Adrenal gland (tissue), 12 donors: ENCODE results near the gene FRAT1. TPM values are rescaled to one million over a fixed set of nuclear protein-coding genes. Genes with fewer than 3 reads are reported as not detected.

Experiments used
- DNase-seq, 7 donors: peaks; one replicate each; pipeline ENCODE4 v3.0.0-alpha.2; 2019 to 2020
- H3K27ac ChIP-seq, 5 donors: fragments of 200-600 bp; sonication (generic) in 4 of 5; 1 replicate in 3 of 5; 2 replicates in 2 of 5; pipeline versions ENCODE4 v1.5.1 to v1.8.0; 2016 to 2020; ENCODE audit warnings: mild to moderate bottlenecking in 1 of 5
- H3K27me3 ChIP-seq: fragments of 200-600 bp; 2 replicates; pipeline ENCODE4 v1.8.0; 2021
- H3K36me3 ChIP-seq, 2 donors: fragments of 200-600 bp; replicated peaks in 1 of 2; 1 replicate in 1 of 2; 2 replicates in 1 of 2; pipeline versions ENCODE4 v1.5.1 to v1.8.0; 2018 to 2022
- H3K4me1 ChIP-seq, 2 donors: fragments of 200-600 bp; replicated peaks in 1 of 2; 1 replicate in 1 of 2; 2 replicates in 1 of 2; pipeline versions ENCODE4 v1.5.1 to v1.8.0; 2018 to 2021
- H3K4me3 ChIP-seq, 4 donors: fragments of 200-600 bp; sonication (generic) in 3 of 4; one replicate each; pipeline ENCODE4 v1.5.1; 2016 to 2018
- H3K9me3 ChIP-seq, 3 donors: fragments of 200-600 bp; sonication (generic) in 1 of 3; replicated peaks in 1 of 3; 1 replicate in 2 of 3; 2 replicates in 1 of 3; pipeline versions ENCODE4 v1.5.1 to v1.8.0; 2016 to 2021
- POLR2A ChIP-seq, 2 donors: fragments of 450-650 bp; IDR thresholded peaks; one replicate each; pipeline ENCODE4 v1.6.1; 2017; ENCODE audit warnings: antibody characterized with exemption in 2 of 2, mild to moderate bottlenecking in 2 of 2, moderate library complexity in 1 of 2
- WGBS, 4 donors: extraction: QIAGEN DNeasy Blood & Tissue Kit in 2 of 4; methylation state at CpG; one replicate each; pipeline versions ENCODE4 v1.1.5 to v1.1.7; 2013 to 2017; 5-methylcytosine and 5-hydroxymethylcytosine counted together
- intact Hi-C, 2 donors: fragments of 100-400 bp; cut with DNase I; formaldehyde crosslinking; loops; one replicate each; pipeline versions ENCODE4 v1.14.1 to v1.15.0; 2022 to 2023
- polyA plus RNA-seq, 3 donors: library from polyadenylated mRNA; stranded (reverse); fragments of 200-250 nt in 2 of 3; fragments of 350-450 nt in 1 of 3; fragmentation: Illumina TruSeq in 1 of 3; extraction: RNeasy Lipid Tissue Mini Kit (QIAGEN cat#74804) in 1 of 3; gene quantifications; one replicate each; pipeline ENCODE4 v1.2.3, GENCODE V29; 2013 to 2014
- small RNA-seq, 2 donors: library from RNA; depleted of rRNA; stranded (forward); fragments of <200 nt; gene quantifications; one replicate each; pipeline ENCODE3, GENCODE V24; 2016
- total RNA-seq, 9 donors: library from RNA; depleted of rRNA in 4 of 9; stranded (reverse); fragments of >200 nt in 4 of 9; fragments of 120-200 nt in 1 of 9; fragmentation: NEBNext Ultra II Directional in 1 of 9; extraction: Animal tissue kit (Norgen Biotek cat#: 25700) in 1 of 9; gene quantifications; one replicate each; pipeline versions ENCODE4 v1.1.0 to v1.2.4, GENCODE V29; 2013 to 2023
- TF ChIP-seq, protein P1 (sequence below), 6 experiments: fragments of 450-650 bp in 4 of 6; fragments of 200-600 bp in 2 of 6; sonication (generic) in 1 of 6; IDR thresholded peaks; 1 replicate in 5 of 6; 2 replicates in 1 of 6; pipeline versions ENCODE4 v1.5.1 to v1.8.0; 2016 to 2021; ENCODE audit warnings: antibody characterized with exemption in 6 of 6, mild to moderate bottlenecking in 2 of 6, moderate library complexity in 1 of 6
- donor health status: healthy with polysubstance abuse.
- donor health status: Bipolar disorder and iron deficiency.
- donor health status: DM: yes; HTN: yes; CAD: no.
- donor health status: DM: no; HTN: no; CAD: no.
- donor health status: DM: no; HTN: no; CAD: no.
- donor health status: DM: yes; HTN: yes; CAD: no.

FRAT1 gene
- total and polyA plus RNA-seq, 12 donors: 1.3 to 11.1 (median 6.7) TPM

DNA sequence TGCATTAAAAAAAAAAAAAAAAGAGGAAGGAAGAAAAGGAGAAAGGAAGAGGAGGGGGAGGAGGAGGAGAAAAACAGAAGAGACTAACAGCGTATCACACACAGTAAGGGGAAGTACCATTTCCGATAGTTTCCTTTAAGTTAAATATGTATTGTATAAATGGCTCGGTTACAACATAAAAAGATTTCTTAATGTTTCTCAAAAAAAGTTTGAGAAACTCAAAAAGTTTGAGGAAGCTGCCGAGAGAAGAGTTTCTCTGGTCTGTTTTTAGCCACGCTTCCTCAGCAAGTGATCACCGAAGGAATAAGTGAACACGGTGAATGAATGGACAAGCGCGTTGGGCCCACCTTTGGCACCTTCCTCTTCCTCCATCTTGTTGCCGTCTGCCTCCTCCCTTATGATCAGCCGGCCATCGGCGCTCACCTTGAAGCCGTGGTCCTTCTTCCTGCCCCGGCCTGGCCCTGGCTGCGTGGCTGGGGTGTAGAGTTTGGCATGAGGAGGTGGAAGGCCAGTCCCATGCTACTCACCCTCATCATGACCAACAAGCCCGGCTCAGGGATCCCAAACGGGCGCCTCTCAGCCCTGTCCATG lies 46.8 kb downstream of the FRAT1 start:
- no peaks in the 10 kb centered on the region for H3K9me3 ChIP-seq
- DNase-seq: peak in 1 of 7 donors; percentile 6
- intact Hi-C loops: no loop called here
- H3K4me3 ChIP-seq: no peak overlapping the region
- WGBS, 4 donors: 68 to 84% (median 79%) methylated on average over 14 to 19 of the region's 19 CpGs
- H3K4me1 ChIP-seq: no peaks in the 10 kb centered on the region
- peaks cover 0 to 60% of the 10 kb centered on the region in 2 donors for H3K36me3 ChIP-seq
- H3K27ac ChIP-seq: peak overlapping the region in 3 of 5 donors; percentile 34 to 82 (median 38)
- no peaks in the 10 kb centered on the region for H3K27me3 ChIP-seq
- TF ChIP-seq, protein P1, sequence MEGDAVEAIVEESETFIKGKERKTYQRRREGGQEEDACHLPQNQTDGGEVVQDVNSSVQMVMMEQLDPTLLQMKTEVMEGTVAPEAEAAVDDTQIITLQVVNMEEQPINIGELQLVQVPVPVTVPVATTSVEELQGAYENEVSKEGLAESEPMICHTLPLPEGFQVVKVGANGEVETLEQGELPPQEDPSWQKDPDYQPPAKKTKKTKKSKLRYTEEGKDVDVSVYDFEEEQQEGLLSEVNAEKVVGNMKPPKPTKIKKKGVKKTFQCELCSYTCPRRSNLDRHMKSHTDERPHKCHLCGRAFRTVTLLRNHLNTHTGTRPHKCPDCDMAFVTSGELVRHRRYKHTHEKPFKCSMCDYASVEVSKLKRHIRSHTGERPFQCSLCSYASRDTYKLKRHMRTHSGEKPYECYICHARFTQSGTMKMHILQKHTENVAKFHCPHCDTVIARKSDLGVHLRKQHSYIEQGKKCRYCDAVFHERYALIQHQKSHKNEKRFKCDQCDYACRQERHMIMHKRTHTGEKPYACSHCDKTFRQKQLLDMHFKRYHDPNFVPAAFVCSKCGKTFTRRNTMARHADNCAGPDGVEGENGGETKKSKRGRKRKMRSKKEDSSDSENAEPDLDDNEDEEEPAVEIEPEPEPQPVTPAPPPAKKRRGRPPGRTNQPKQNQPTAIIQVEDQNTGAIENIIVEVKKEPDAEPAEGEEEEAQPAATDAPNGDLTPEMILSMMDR (IDR thresholded peaks at IDR 0.05): no peak
- TF ChIP-seq POLR2A (IDR thresholded peaks at IDR 0.05): no peak

DNA sequence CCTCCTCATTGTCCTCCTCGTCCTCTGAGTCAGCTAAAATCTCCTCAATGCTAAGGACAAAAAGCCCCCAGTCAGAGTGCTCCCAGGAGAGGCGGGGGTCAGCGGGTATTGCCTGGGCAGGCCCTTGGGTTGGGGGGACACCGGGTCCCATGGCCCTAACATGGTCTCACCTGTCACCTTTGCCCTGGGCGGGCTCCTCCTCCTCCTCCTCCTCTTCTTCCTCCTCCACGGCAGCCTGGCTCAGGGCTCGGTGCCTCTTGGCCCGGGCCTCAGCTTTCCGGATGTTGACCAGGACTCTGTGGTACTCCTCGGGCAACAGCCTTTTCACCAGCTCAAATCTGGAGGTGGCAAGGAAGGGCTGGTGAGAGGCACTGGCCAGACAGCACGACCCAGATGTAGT lies 47.5 kb downstream of the FRAT1 start:
- no peak for DNase-seq
- no peak overlapping the region for H3K4me3 ChIP-seq
- H3K27ac ChIP-seq: peak overlapping the region in 2 of 5 donors; percentile 34 to 82
- TF ChIP-seq, protein P1 (IDR thresholded peaks at IDR 0.05): no peak
- no peak for TF ChIP-seq POLR2A (IDR thresholded peaks at IDR 0.05)
- H3K4me1 ChIP-seq: no peaks in the 10 kb centered on the region
- H3K27me3 ChIP-seq: no peaks in the 10 kb centered on the region
- H3K36me3 ChIP-seq: peaks cover 0 to 66% of the 10 kb centered on the region in 2 donors
- intact Hi-C loops: no loop called here
- no peaks in the 10 kb centered on the region for H3K9me3 ChIP-seq
- WGBS, 4 donors: 85 to 91% (median 91%) methylated on average over 4 to 11 of the region's 11 CpGs

DNA sequence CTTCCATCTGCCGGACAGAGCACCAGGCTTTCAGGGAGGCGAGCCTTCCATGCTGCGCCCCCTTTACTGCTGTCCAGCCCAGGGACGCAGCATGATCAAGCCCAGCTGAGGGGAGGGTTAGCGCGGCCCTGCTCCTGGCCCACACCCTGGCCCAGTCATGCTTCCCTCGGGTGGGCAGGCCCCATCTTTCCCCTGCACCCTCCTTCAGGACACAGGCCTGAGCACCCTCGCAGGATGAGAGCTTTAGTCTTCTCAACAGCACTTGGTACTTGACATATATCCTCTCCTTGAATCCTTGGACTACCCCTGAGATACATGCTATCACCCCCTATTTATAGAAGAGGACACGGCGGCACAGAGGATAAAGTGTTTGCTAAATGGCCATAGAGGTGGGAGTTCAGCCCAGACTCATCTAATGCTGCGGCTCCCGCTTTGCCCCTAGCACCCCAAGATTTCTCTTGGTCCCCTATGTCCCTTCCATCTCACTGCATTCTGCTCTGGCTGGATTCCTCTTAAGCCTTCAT lies 48.1 kb downstream of the FRAT1 start:
- no peak overlapping the region for H3K4me3 ChIP-seq
- peaks cover 0 to 70% of the 10 kb centered on the region in 2 donors for H3K36me3 ChIP-seq
- DNase-seq: no peak
- H3K4me1 ChIP-seq: no peaks in the 10 kb centered on the region
- no peaks in the 10 kb centered on the region for H3K9me3 ChIP-seq
- intact Hi-C loops: no loop called here
- 91 to 98% (median 96%) methylated on average over 7 to 12 of the region's 12 CpGs for WGBS, 4 donors
- H3K27ac ChIP-seq: no peak overlapping the region
- TF ChIP-seq, protein P1 (IDR thresholded peaks at IDR 0.05): no peak
- no peak for TF ChIP-seq POLR2A (IDR thresholded peaks at IDR 0.05)
- no peaks in the 10 kb centered on the region for H3K27me3 ChIP-seq

Small RNA genes lying within 50 kb of the gene (small RNA-seq; reads per million reads assigned to genes)
- 0 reads per million in 2 donors for gene RF00017

Other genes starting within 250 kb of the FRAT1 start
- gene SLIT1, start 133.3 kb upstream of the FRAT1 start, total RNA-seq: under 1 TPM; 0.06 to 0.65 (median 0.14) TPM
- gene SLIT1, start 133.3 kb upstream of the FRAT1 start, polyA plus RNA-seq: under 1 TPM; 0.05 to 0.24 (median 0.24) TPM
- gene ARHGAP19, start 26.6 kb upstream of the FRAT1 start, total RNA-seq: 10 to 100 TPM in 1 of 9 donors, 1 to 10 TPM in 8; 4.3 to 15.0 (median 6.9) TPM
- 1 to 10 TPM; 1.7 to 7.6 (median 2.2) TPM for gene ARHGAP19, start 26.6 kb upstream of the FRAT1 start, polyA plus RNA-seq
- 10 to 100 TPM in 5 of 9 donors, 1 to 10 TPM in 4; 3.4 to 17.9 (median 10.0) TPM for gene FRAT2, start 15.5 kb downstream of the FRAT1 start, total RNA-seq
- gene FRAT2, start 15.5 kb downstream of the FRAT1 start, polyA plus RNA-seq: 1 to 10 TPM; 2.8 to 4.1 (median 3.3) TPM
- 10 to 100 TPM; 13.3 to 56.9 (median 27.5) TPM for gene RRP12, start 82.1 kb downstream of the FRAT1 start, total RNA-seq
- 10 to 100 TPM; 27.2 to 42.9 (median 35.6) TPM for gene RRP12, start 82.1 kb downstream of the FRAT1 start, polyA plus RNA-seq
- gene PGAM1, start 106.9 kb downstream of the FRAT1 start, total RNA-seq: 100 to 1,000 TPM; 307 to 578 (median 404) TPM
- 100 to 1,000 TPM in 1 of 3 donors, 10 to 100 TPM in 2; 55.4 to 627 (median 84.4) TPM for gene PGAM1, start 106.9 kb downstream of the FRAT1 start, polyA plus RNA-seq
- 10 to 100 TPM; 22.3 to 95.8 (median 32.7) TPM for gene EXOSC1, start 126.7 kb downstream of the FRAT1 start, total RNA-seq
- gene EXOSC1, start 126.7 kb downstream of the FRAT1 start, polyA plus RNA-seq: 10 to 100 TPM; 38.3 to 46.7 (median 38.5) TPM
- 10 to 100 TPM; 18.8 to 58.7 (median 24.7) TPM for gene ZDHHC16, start 126.9 kb downstream of the FRAT1 start, total RNA-seq
- 10 to 100 TPM; 30.9 to 41.1 (median 38.4) TPM for gene ZDHHC16, start 126.9 kb downstream of the FRAT1 start, polyA plus RNA-seq
- 100 to 1,000 TPM in 1 of 9 donors, 10 to 100 TPM in 8; 38.7 to 139 (median 61.0) TPM for gene MMS19, start 179.2 kb downstream of the FRAT1 start, total RNA-seq
- 10 to 100 TPM; 46.8 to 79.8 (median 68.4) TPM for gene MMS19, start 179.2 kb downstream of the FRAT1 start, polyA plus RNA-seq
- 10 to 100 TPM in 8 of 9 donors, 1 to 10 TPM in 1; 7.9 to 24.2 (median 13.3) TPM for gene UBTD1, start 179.7 kb downstream of the FRAT1 start, total RNA-seq
- gene UBTD1, start 179.7 kb downstream of the FRAT1 start, polyA plus RNA-seq: 10 to 100 TPM in 2 of 3 donors, 1 to 10 TPM in 1; 1.4 to 20.6 (median 17.4) TPM